ENCODE measurements around the gene GALNT18. TPM values are rescaled to one million over a fixed set of nuclear protein-coding genes. Genes with fewer than 3 reads are reported as not detected.
"Not testable (repeated sequence)": the region's sequence is repeated elsewhere in the genome, so short reads cannot be mapped to it uniquely, and the experiment has no call there.

GALNT18 gene
- polyA plus RNA-seq, 1 donor (not counting 4 experiments of a cell fraction or from before 2014, with no cell fraction given) = 27.2 TPM

DNA sequence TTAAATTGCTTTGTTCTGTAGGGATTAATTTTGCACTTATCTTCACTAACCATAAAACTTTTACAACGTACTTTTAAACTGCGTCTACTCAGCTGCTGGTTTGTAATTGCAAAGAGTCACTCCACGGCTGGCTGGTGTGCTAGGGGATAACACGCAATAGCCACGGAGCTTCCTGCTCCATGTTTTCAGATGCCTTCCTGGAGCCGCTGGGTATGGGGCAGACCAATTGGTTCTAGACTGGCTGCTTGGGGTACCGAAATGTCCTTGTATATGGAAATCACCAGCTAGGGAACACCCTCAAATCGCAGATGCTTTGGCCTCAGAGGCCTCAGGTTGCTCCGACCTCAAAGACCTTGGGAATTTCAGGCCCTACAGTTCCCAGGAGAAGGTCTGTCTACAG lies 265.0 kb downstream of the GALNT18 start:
- H3K9me1 ChIP-seq (ENCODE audit: control insufficient read depth, extremely low read depth, insufficient read depth, low read length) = no peaks in the 10 kb centered on the region

DNA sequence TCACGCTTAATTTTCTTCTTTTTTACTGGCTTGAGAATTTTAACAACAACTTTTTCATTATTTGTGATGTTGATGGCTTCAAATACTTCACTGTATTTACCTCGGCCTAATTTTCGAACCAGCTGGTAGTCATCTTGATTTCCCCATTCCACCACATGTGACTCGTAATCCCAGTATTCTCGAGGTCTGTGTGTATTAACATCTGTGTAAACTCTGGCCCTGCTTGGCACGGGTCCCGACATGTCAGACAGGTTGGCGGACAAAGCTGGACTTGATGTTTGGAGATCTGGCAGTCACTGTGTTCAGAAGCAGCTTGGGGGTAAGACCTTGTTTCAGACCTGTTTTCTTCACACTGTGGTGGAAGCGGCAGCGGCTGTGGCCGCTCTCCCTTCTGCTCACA lies 268.9 kb downstream of the GALNT18 start, which contains the start of gene CSNK2A3:
Gene CSNK2A3 (minus strand): TSS at position 373 of the 400 bp plus-strand sequence. CDS start 131 bp downstream, at position 242.
- H3K79me2 ChIP-seq (ENCODE audit: control insufficient read depth, insufficient read depth, low read length); DNase-seq (ENCODE audit: low read depth, low spot score); H2AFZ ChIP-seq (ENCODE audit: control insufficient read depth, low read length); H3K4me3 ChIP-seq (ENCODE audit: control insufficient read depth in 2 of 3, extremely low read depth in 1 of 3, insufficient read depth in 2 of 3, low read depth in 1 of 3, low read length in 3 of 3); FAIRE-seq; H3K9me3 ChIP-seq (ENCODE audit: control insufficient read depth, low read depth, low read length); H3K27ac ChIP-seq (ENCODE audit: control insufficient read depth, insufficient read depth, low read length); H3K36me3 ChIP-seq (ENCODE audit: control insufficient read depth in 2 of 2, extremely low read depth in 1 of 2, insufficient read depth in 2 of 2, low read length in 2 of 2); H3K4me1 ChIP-seq (ENCODE audit: control insufficient read depth, extremely low read depth, insufficient read depth, low read length); H3K27me3 ChIP-seq (ENCODE audit: control insufficient read depth, extremely low read depth, insufficient read depth, low read length); H4K20me1 ChIP-seq (ENCODE audit: control insufficient read depth, extremely low read depth, insufficient read depth, low read length); H3K9ac ChIP-seq (ENCODE audit: control insufficient read depth, extremely low read depth, insufficient read depth, low read length); dilution Hi-C loops (cut with MboI; ENCODE audit: extremely low pct_ligation_motif_present, low sequenced_read_pairs); H3K4me2 ChIP-seq (ENCODE audit: control insufficient read depth, extremely low read depth, insufficient read depth, low read depth, low read length); H3K9me1 ChIP-seq (ENCODE audit: control insufficient read depth, extremely low read depth, insufficient read depth, low read length): not testable (repeated sequence)

More for the DNA sequence above, 265.0 kb downstream of the GALNT18 start:
- H3K9ac ChIP-seq (ENCODE audit: control insufficient read depth, extremely low read depth, insufficient read depth, low read length) = no peak overlapping the region
- TF ChIP-seq EZH2 (IDR thresholded peaks at IDR 0.05; ENCODE audit: low read length) = no peak
- TF ChIP-seq, protein P1, sequence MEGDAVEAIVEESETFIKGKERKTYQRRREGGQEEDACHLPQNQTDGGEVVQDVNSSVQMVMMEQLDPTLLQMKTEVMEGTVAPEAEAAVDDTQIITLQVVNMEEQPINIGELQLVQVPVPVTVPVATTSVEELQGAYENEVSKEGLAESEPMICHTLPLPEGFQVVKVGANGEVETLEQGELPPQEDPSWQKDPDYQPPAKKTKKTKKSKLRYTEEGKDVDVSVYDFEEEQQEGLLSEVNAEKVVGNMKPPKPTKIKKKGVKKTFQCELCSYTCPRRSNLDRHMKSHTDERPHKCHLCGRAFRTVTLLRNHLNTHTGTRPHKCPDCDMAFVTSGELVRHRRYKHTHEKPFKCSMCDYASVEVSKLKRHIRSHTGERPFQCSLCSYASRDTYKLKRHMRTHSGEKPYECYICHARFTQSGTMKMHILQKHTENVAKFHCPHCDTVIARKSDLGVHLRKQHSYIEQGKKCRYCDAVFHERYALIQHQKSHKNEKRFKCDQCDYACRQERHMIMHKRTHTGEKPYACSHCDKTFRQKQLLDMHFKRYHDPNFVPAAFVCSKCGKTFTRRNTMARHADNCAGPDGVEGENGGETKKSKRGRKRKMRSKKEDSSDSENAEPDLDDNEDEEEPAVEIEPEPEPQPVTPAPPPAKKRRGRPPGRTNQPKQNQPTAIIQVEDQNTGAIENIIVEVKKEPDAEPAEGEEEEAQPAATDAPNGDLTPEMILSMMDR (optimal IDR thresholded peaks at IDR 0.05 in 1 of 3, IDR thresholded peaks at IDR 0.05 in 1 of 3, conservative IDR thresholded peaks at IDR 0.05 in 1 of 3; ENCODE audit: extremely low read depth in 1 of 3, insufficient read depth in 2 of 3, low read length in 3 of 3) = no peak
- H3K36me3 ChIP-seq (ENCODE audit: control insufficient read depth in 2 of 2, extremely low read depth in 1 of 2, insufficient read depth in 2 of 2, low read length in 2 of 2) = peaks cover 2 to 4% of the 10 kb centered on the region in 2 experiments
- H3K27me3 ChIP-seq (ENCODE audit: control insufficient read depth, extremely low read depth, insufficient read depth, low read length) = no peaks in the 10 kb centered on the region
- dilution Hi-C loops (cut with MboI; ENCODE audit: extremely low pct_ligation_motif_present, low sequenced_read_pairs) = no loop called here
- no peak overlapping the region for H3K4me2 ChIP-seq (ENCODE audit: control insufficient read depth, extremely low read depth, insufficient read depth, low read depth, low read length)
- no peak overlapping the region for H3K4me3 ChIP-seq (ENCODE audit: control insufficient read depth in 2 of 3, extremely low read depth in 1 of 3, insufficient read depth in 2 of 3, low read depth in 1 of 3, low read length in 3 of 3)
- H3K4me1 ChIP-seq (ENCODE audit: control insufficient read depth, extremely low read depth, insufficient read depth, low read length) = no peaks in the 10 kb centered on the region
- H3K9me3 ChIP-seq (ENCODE audit: control insufficient read depth, low read depth, low read length) = no peaks in the 10 kb centered on the region
- no peak for FAIRE-seq
- no peaks in the 10 kb centered on the region for H4K20me1 ChIP-seq (ENCODE audit: control insufficient read depth, extremely low read depth, insufficient read depth, low read length)
- H2AFZ ChIP-seq (ENCODE audit: control insufficient read depth, low read length) = no peak overlapping the region
- no peaks in the 10 kb centered on the region for H3K79me2 ChIP-seq (ENCODE audit: control insufficient read depth, insufficient read depth, low read length)
- no peak overlapping the region for H3K27ac ChIP-seq (ENCODE audit: control insufficient read depth, insufficient read depth, low read length)
- DNase-seq (ENCODE audit: low read depth, low spot score) = no peak

DNA sequence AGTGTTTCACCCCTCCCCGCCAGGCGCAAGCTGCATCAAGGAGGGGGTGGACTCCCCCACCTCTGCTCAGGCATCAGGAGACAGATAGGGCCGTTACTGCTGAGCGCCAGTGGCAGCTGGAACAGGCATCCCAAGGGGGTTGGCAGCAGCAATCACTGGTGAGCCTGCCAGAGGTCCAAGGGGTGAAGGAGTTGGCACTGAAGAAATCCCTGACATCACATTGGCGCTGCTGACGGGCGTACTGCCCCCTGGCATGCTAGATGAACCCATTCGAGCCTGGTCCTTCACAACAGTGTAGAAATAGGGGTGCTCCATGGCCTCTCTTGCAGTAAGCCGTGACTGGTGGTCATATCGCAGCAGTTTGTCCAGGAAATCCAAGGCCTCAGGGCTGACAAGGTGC lies 270.0 kb downstream of the GALNT18 start:
- H4K20me1 ChIP-seq (ENCODE audit: control insufficient read depth, extremely low read depth, insufficient read depth, low read length); H3K36me3 ChIP-seq (ENCODE audit: control insufficient read depth in 2 of 2, extremely low read depth in 1 of 2, insufficient read depth in 2 of 2, low read length in 2 of 2); DNase-seq (ENCODE audit: low read depth, low spot score); H3K4me1 ChIP-seq (ENCODE audit: control insufficient read depth, extremely low read depth, insufficient read depth, low read length); H3K27me3 ChIP-seq (ENCODE audit: control insufficient read depth, extremely low read depth, insufficient read depth, low read length); dilution Hi-C loops (cut with MboI; ENCODE audit: extremely low pct_ligation_motif_present, low sequenced_read_pairs); H3K9me1 ChIP-seq (ENCODE audit: control insufficient read depth, extremely low read depth, insufficient read depth, low read length); H3K9ac ChIP-seq (ENCODE audit: control insufficient read depth, extremely low read depth, insufficient read depth, low read length); FAIRE-seq; H3K4me2 ChIP-seq (ENCODE audit: control insufficient read depth, extremely low read depth, insufficient read depth, low read depth, low read length); H3K27ac ChIP-seq (ENCODE audit: control insufficient read depth, insufficient read depth, low read length); H3K4me3 ChIP-seq (ENCODE audit: control insufficient read depth in 2 of 3, extremely low read depth in 1 of 3, insufficient read depth in 2 of 3, low read depth in 1 of 3, low read length in 3 of 3); H3K9me3 ChIP-seq (ENCODE audit: control insufficient read depth, low read depth, low read length); H3K79me2 ChIP-seq (ENCODE audit: control insufficient read depth, insufficient read depth, low read length); H2AFZ ChIP-seq (ENCODE audit: control insufficient read depth, low read length): not testable (repeated sequence)

Data from keratinocyte (primary cell).